LNCAP (cell line): ENCODE measurements around the gene ADRB2.

Experiments used
- TF ChIP-seq, protein P1 (sequence below): fragments of 450-650 bp; IDR thresholded peaks from 2 replicates; pipeline ENCODE4 v1.5.1; 2017; ENCODE audit warnings: mild to moderate bottlenecking

The ADRB2 gene

DNA sequence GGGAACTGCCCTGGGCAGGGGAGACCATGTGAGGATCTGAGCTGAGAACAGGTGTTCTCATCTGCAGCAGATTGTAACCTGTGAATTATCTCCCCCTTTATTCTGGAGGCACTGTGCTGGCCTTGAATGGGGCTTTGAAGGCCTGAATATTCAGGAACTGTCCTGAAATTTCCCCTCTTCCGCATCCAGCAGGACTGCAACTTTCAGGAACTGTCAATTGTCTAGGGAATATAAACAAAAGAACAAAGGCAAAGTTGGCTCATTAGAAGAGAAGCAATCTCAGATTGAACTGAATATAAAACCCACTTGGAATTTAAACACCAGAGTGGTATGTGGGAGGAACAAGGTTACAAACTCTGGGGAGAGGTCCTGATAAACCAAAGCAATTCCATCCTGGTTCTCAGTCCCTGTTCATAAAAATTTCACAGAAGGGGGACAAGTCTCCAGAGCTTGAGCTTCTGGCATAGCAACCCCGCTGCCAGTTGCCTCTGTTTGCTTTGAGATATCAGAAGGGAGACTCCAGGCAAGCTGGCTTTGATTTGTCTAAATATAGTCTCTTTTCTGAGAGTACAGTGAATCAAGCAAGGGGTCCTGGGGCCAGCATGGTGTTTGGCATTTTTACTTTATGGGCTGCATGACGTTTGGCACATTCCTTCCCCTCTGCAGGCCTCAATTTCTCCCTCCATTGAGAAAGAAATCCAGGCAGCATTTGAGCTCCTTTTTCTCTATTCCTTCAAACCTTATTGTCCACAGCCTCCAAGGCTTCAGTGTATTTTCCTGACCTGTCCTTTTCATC is 47.5 kb downstream of the ADRB2 start:
- TF ChIP-seq, protein P1, sequence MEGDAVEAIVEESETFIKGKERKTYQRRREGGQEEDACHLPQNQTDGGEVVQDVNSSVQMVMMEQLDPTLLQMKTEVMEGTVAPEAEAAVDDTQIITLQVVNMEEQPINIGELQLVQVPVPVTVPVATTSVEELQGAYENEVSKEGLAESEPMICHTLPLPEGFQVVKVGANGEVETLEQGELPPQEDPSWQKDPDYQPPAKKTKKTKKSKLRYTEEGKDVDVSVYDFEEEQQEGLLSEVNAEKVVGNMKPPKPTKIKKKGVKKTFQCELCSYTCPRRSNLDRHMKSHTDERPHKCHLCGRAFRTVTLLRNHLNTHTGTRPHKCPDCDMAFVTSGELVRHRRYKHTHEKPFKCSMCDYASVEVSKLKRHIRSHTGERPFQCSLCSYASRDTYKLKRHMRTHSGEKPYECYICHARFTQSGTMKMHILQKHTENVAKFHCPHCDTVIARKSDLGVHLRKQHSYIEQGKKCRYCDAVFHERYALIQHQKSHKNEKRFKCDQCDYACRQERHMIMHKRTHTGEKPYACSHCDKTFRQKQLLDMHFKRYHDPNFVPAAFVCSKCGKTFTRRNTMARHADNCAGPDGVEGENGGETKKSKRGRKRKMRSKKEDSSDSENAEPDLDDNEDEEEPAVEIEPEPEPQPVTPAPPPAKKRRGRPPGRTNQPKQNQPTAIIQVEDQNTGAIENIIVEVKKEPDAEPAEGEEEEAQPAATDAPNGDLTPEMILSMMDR = no peak

DNA sequence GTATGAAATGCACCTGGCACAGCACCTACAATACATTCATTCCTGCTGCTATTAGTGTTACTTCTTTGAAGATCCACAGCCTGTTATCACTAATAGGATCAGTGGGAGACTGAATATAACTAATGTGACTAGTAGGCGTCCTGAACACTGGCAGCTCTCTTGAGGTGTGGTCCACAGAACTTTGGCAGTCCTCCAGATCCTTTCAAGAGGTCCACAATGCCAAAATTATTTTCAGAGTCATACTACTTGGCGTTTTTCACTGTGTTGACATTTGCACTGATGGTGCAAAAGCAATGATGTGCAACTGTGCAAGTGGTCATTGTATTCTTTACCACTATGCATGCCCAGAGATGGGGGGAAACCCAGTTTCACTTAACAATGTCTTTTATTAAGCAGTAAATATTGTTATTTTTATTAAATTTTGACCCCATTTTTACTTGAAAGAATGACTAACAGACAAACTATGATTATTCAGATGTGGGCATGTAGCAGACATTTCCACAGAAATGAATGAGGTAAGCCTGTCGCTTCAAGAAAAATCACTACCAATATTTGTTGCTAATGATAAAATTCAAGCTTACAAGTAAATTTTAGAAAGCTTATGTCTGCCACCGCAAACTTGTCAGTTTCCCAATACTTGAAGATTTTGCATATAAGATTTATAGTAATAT is 48.9 kb downstream of the ADRB2 start:
- TF ChIP-seq, protein P1 = no peak
